ENCODE measurements around the gene PCDHB15.
"Not testable (repeated sequence)": the region's sequence is repeated elsewhere in the genome, so short reads cannot be mapped to it uniquely, and the experiment has no call there.

DNA sequence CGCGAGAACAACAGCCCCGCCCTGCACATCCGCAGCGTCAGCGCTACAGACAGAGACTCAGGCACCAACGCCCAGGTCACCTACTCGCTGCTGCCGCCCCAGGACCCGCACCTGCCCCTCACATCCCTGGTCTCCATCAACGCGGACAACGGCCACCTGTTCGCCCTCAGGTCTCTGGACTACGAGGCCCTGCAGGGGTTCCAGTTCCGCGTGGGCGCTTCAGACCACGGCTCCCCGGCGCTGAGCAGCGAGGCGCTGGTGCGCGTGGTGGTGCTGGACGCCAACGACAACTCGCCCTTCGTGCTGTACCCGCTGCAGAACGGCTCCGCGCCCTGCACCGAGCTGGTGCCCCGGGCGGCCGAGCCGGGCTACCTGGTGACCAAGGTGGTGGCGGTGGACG is 29.7 kb upstream of the PCDHB15 start:
- TF ChIP-seq, protein P1, sequence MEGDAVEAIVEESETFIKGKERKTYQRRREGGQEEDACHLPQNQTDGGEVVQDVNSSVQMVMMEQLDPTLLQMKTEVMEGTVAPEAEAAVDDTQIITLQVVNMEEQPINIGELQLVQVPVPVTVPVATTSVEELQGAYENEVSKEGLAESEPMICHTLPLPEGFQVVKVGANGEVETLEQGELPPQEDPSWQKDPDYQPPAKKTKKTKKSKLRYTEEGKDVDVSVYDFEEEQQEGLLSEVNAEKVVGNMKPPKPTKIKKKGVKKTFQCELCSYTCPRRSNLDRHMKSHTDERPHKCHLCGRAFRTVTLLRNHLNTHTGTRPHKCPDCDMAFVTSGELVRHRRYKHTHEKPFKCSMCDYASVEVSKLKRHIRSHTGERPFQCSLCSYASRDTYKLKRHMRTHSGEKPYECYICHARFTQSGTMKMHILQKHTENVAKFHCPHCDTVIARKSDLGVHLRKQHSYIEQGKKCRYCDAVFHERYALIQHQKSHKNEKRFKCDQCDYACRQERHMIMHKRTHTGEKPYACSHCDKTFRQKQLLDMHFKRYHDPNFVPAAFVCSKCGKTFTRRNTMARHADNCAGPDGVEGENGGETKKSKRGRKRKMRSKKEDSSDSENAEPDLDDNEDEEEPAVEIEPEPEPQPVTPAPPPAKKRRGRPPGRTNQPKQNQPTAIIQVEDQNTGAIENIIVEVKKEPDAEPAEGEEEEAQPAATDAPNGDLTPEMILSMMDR (IDR thresholded peaks at IDR 0.05), result not testable (repeated sequence)
- TF ChIP-seq POLR2A (IDR thresholded peaks at IDR 0.05), result not testable (repeated sequence)
